Panc1 (cell line): Measurements from ENCODE around the gene MYBPHL. TPM values are rescaled to one million over a fixed set of nuclear protein-coding genes. Genes with fewer than 3 reads are reported as not detected.

Experiments
- ATAC-seq: fragments of 200-7000 bp; cut with Tn5 transposase; 2 replicates; pipeline ENCODE4 v1.9.1; 2020; ENCODE audit warnings: mild to moderate bottlenecking, moderate library complexity
- BruUV-seq: library from RNA; stranded (reverse); fragments of 400-500 nt; replicated peaks from 2 replicates; lab custom pipeline; 2021; lab: Mats Ljungman, UMichigan
- CTCF ChIA-PET: fragments of 300-600 bp; sonication (Branson Sonifier 250); formaldehyde crosslinking; loops from one replicate; lab custom pipeline; 2022; ENCODE audit warnings: antibody characterized with exemption; lab: Charles Lee
- POLR2A ChIA-PET: fragments of 300-600 bp; sonication (Branson Sonifier 250); formaldehyde crosslinking; loops from one replicate; lab custom pipeline; 2022; ENCODE audit warnings: antibody characterized with exemption; lab: Charles Lee
- DNase-seq: peaks from one replicate; pipeline ENCODE4 v3.0.0-alpha.2; 2010; ENCODE audit warnings: low read depth, low spot score
- H3K27ac ChIP-seq: 2 replicates; pipeline ENCODE4 v1.5.1; 2011; ENCODE audit warnings: mild to moderate bottlenecking, low read length, inconsistent platforms
- H3K27me3 ChIP-seq: fragments of 200-500 bp; sonication (Bioruptor generic); 2 replicates; pipeline ENCODE4 v1.6.0; 2014; ENCODE audit warnings: low read length, inconsistent platforms; ENCODE audit not compliant: control insufficient read depth, insufficient read depth
- H3K36me3 ChIP-seq: fragments of 200-500 bp; sonication (Bioruptor generic); 2 replicates; pipeline ENCODE4 v1.5.1; 2014; ENCODE audit warnings: inconsistent platforms, mild to moderate bottlenecking, low read length, moderate library complexity; ENCODE audit not compliant: control insufficient read depth, insufficient read depth
- H3K4me1 ChIP-seq: 2 replicates; pipeline ENCODE4 v1.5.1; 2011; ENCODE audit warnings: inconsistent platforms, mild to moderate bottlenecking, low read length, moderate library complexity; ENCODE audit not compliant: control insufficient read depth, insufficient read depth
- H3K4me3 ChIP-seq, 2 experiments: 2 replicates each; pipeline ENCODE4 v1.5.1; 2011 to 2012; ENCODE audit warnings: low read depth in 2 of 2, low read length in 2 of 2, mild to moderate bottlenecking in 2 of 2, inconsistent platforms in 1 of 2, moderate library complexity in 1 of 2
- H3K9me3 ChIP-seq: fragments of 200-500 bp; sonication (Bioruptor generic); 2 replicates; pipeline ENCODE4 v1.5.1; 2014; ENCODE audit warnings: low read depth, mild to moderate bottlenecking, inconsistent platforms, low read length, moderate library complexity; ENCODE audit not compliant: control insufficient read depth, insufficient read depth
- CTCF ChIP-seq: fragments of 450-650 bp; IDR thresholded peaks from 2 replicates; pipeline ENCODE4 v1.5.1; 2017; ENCODE audit warnings: mild to moderate bottlenecking
- POLR2AphosphoS5 ChIP-seq: IDR thresholded peaks from 2 replicates; pipeline ENCODE4 v1.6.1; 2012; ENCODE audit warnings: mild to moderate bottlenecking, low read depth, low read length, moderate library complexity
- SIN3A ChIP-seq: IDR thresholded peaks from 2 replicates; pipeline ENCODE4 v1.6.1; 2012; ENCODE audit warnings: low read depth, mild to moderate bottlenecking, low read length, moderate library complexity, borderline replicate concordance; ENCODE audit not compliant: insufficient read depth
- TCF7L2 ChIP-seq: IDR thresholded peaks from 2 replicates; pipeline ENCODE4 v1.6.1; 2011; ENCODE audit warnings: mild to moderate bottlenecking, low read depth, low read length, inconsistent platforms
- in situ Hi-C: cut with HindIII; loops from 2 replicates; pipeline ENCODE4 v1.10.0; 2016; ENCODE audit warnings: low sequenced_read_pairs, low pct_unique_long_range_greater_than_20kb
- intact Hi-C: fragments of 100-400 bp; cut with micrococcal nuclease; formaldehyde crosslinking; loops from one replicate; pipeline ENCODE4 v1.10.0; 2022; ENCODE audit not compliant: unreplicated experiment
- total RNA-seq: library from RNA; stranded (reverse); gene quantifications from one replicate; pipeline ENCODE4 v1.2.1, GENCODE V29; 2021; ENCODE audit not compliant: unreplicated experiment
- TF ChIP-seq, protein P1 (sequence below), 2 experiments: IDR thresholded peaks; 2 replicates each; pipeline ENCODE4 v1.6.1; 2011 to 2012; ENCODE audit warnings: low read depth in 2 of 2, control low read depth in 1 of 2, low read length in 1 of 2, mild to moderate bottlenecking in 1 of 2, moderate library complexity in 1 of 2; ENCODE audit not compliant: insufficient read depth in 1 of 2

Gene MYBPHL
- total RNA-seq, 1 experiment from 2014 or later = not detected

DNA sequence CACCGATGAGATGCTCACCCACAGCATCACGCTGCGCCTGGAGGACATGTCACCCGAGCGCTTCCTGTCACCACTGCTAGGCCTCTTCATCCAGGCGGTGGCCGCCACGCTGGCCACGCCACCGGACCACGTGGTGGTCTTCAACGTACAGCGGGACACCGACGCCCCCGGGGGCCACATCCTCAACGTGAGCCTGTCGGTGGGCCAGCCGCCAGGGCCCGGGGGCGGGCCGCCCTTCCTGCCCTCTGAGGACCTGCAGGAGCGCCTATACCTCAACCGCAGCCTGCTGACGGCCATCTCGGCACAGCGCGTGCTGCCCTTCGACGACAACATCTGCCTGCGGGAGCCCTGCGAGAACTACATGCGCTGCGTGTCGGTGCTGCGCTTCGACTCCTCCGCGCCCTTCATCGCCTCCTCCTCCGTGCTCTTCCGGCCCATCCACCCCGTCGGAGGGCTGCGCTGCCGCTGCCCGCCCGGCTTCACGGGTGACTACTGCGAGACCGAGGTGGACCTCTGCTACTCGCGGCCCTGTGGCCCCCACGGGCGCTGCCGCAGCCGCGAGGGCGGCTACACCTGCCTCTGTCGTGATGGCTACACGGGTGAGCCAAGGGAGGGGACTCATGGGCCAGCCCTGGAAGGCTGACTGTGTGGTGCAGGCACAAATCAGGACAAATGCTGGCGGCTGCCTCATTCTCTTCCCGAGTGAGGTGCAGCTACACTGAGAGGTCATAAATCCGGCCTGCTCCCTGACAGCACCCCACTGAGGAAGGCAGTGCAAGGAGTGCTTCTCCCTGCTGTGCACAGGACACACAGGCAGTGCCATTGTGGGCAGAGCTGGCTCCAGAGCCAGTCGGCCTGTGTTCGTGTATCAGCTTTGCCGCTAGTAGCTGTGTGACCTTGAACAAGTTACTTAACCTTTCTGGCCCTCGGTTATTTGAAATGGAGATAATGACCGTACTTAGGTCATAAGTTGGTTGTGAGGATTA lies 48.0 kb downstream of the MYBPHL start:
- intact Hi-C loops = no loop called here
- ChIA-PET CTCF (no interaction called here), POLR2A (no interaction called here)
- Histone ChIP-seq H3K27ac (no peak overlapping the region), H3K4me1 (peaks cover 7% of the 10 kb centered on the region), H3K4me3 (no peak overlapping the region), H3K9me3 (no peaks in the 10 kb centered on the region), H3K27me3 (no peaks in the 10 kb centered on the region), H3K36me3 (no peaks in the 10 kb centered on the region)
- TF ChIP-seq, protein P1, sequence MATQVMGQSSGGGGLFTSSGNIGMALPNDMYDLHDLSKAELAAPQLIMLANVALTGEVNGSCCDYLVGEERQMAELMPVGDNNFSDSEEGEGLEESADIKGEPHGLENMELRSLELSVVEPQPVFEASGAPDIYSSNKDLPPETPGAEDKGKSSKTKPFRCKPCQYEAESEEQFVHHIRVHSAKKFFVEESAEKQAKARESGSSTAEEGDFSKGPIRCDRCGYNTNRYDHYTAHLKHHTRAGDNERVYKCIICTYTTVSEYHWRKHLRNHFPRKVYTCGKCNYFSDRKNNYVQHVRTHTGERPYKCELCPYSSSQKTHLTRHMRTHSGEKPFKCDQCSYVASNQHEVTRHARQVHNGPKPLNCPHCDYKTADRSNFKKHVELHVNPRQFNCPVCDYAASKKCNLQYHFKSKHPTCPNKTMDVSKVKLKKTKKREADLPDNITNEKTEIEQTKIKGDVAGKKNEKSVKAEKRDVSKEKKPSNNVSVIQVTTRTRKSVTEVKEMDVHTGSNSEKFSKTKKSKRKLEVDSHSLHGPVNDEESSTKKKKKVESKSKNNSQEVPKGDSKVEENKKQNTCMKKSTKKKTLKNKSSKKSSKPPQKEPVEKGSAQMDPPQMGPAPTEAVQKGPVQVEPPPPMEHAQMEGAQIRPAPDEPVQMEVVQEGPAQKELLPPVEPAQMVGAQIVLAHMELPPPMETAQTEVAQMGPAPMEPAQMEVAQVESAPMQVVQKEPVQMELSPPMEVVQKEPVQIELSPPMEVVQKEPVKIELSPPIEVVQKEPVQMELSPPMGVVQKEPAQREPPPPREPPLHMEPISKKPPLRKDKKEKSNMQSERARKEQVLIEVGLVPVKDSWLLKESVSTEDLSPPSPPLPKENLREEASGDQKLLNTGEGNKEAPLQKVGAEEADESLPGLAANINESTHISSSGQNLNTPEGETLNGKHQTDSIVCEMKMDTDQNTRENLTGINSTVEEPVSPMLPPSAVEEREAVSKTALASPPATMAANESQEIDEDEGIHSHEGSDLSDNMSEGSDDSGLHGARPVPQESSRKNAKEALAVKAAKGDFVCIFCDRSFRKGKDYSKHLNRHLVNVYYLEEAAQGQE (IDR thresholded peaks at IDR 0.05; ENCODE audit: insufficient read depth in 1 of 2, low read depth in 2 of 2, low read length in 1 of 2) = no peak
- no peak for TF ChIP-seq CTCF
- TF ChIP-seq TCF7L2 = no peak
- TF ChIP-seq POLR2AphosphoS5 = no peak
- no peak for TF ChIP-seq SIN3A
- BruUV-seq = no TSS peak
- no peak for ATAC-seq
- in situ Hi-C loops = no loop called here
- no peak for DNase-seq

DNA sequence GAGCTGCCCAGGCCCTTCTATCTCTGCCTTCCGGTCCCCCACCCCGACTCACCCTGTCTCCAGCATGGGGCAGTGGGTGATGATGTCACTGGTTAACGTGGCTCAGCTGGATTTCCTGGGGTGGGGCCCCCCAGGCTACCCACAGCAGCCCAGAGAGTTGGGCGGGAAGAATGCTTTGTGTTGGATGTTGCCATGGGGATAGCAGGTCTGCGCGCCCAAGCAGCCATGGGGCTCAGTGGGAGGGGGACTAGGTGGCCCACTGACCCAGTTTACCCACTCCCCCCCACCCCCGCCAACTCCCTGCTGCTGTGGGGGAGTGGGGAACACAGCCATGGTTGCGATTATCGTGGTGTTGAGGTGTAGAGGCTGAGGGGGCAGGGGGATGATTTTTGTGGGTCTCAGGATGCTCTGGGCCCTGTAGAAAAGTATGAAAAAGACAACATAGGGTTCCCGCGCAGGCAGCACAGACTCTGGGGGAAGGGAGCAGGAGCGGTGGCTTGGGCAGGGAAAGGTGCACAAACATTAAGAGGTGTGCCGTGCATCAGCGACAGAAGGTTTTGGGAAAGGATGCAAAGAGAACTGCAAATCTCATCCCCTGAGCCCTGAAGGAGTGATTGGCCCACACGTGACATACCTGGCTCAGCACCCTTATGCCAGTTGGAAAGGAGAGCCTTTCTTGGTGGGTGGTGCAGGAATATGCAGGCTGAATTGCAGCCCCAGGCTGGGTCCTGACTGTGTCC lies 49.0 kb downstream of the MYBPHL start:
- in situ Hi-C loops (no loop called here), intact Hi-C loops (no loop called here)
- Histone ChIP-seq H3K4me3 (no peak overlapping the region), H3K27me3 (no peaks in the 10 kb centered on the region), H3K9me3 (no peaks in the 10 kb centered on the region), H3K4me1 (peaks cover 8% of the 10 kb centered on the region), H3K27ac (no peak overlapping the region), H3K36me3 (no peaks in the 10 kb centered on the region)
- ChIA-PET CTCF (no interaction called here), POLR2A (no interaction called here)
- ATAC-seq = no peak
- TF ChIP-seq, protein P1 (IDR thresholded peaks at IDR 0.05; ENCODE audit: insufficient read depth in 1 of 2, low read depth in 2 of 2, low read length in 1 of 2) = no peak
- TF ChIP-seq TCF7L2 (no peak), SIN3A (no peak), CTCF (no peak), POLR2AphosphoS5 (no peak)
- BruUV-seq = no TSS peak
- DNase-seq = no peak
